BE2C (cell line): ENCODE results near the gene VEPH1.

Experiments
- DNase-seq: peaks from one replicate; pipeline ENCODE4 v3.0.0-alpha.2; 2020
- H3K27me3 ChIP-seq: fragments of 250-450 bp; sonication (Bioruptor Pico); 2 replicates; pipeline ENCODE4 v1.5.1; 2020; ENCODE audit warnings: mild to moderate bottlenecking
- H3K36me3 ChIP-seq: fragments of 250-450 bp; sonication (Bioruptor Pico); 2 replicates; pipeline ENCODE4 v1.5.1; 2020; ENCODE audit warnings: mild to moderate bottlenecking
- H3K4me1 ChIP-seq: fragments of 250-450 bp; sonication (Bioruptor Pico); 2 replicates; pipeline ENCODE4 v1.5.1; 2020
- H3K4me3 ChIP-seq: 2 replicates; pipeline ENCODE4 v1.5.1; 2011; ENCODE audit warnings: low read depth, low read length
- H3K9me3 ChIP-seq: fragments of 250-450 bp; sonication (Bioruptor Pico); 2 replicates; pipeline ENCODE4 v1.5.1; 2020
- CTCF ChIP-seq: IDR thresholded peaks from 2 replicates; pipeline ENCODE4 v1.5.1; 2012; ENCODE audit warnings: mild to moderate bottlenecking, low read depth, low read length

Gene VEPH1

DNA sequence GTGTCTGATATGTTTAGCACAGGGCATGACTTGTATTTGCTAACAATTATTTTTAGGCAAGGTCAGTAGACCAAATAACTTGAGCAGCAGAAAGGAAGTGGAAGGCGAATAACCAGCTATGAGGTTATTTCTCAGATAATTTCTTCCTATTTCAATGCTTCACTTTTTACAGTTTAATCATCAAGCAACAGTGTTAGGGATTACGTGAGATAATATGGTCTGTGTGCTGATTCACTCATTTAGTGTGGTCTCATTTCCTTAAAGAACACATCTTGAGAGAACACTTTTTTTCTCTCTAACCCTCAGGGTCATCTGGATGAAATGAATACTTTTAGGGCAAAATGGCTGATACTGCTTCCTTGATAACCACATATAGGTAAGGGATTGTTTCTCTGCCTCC, 217.2 kb downstream of the VEPH1 start:
- Histone ChIP-seq H3K4me1 (no peaks in the 10 kb centered on the region), H3K36me3 (no peaks in the 10 kb centered on the region), H3K9me3 (no peaks in the 10 kb centered on the region), H3K4me3 (no peak overlapping the region), H3K27me3 (no peaks in the 10 kb centered on the region; the same call in 1 of the 2 replicates)
- DNase-seq: no peak
- TF ChIP-seq CTCF: no peak

DNA sequence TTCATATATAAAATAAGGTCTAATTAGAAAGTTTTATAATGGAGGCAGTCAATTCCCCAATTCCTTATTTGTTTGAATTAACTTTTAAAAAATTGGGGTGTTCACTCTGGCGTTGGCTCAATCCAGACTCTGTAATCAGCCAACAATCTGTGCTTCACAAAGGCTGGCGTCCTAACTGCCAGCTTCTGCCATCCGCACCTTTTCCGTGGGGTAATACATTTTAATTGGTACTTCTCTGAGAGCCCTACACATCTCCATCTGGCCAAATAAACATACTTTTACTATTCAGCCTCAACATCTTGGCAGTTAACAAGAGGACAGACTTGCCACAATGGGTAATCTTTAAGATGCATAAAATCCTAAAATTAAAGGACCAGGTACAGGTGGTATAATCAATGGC, 218.1 kb downstream of the VEPH1 start:
- no peaks in the 10 kb centered on the region; the same call in 1 of the 2 replicates for H3K27me3 ChIP-seq
- H3K9me3 ChIP-seq: no peaks in the 10 kb centered on the region
- no peak overlapping the region for H3K4me3 ChIP-seq
- no peak for DNase-seq
- no peaks in the 10 kb centered on the region for H3K4me1 ChIP-seq
- no peaks in the 10 kb centered on the region for H3K36me3 ChIP-seq
- TF ChIP-seq CTCF: no peak

- Histone ChIP-seq H3K9me3 (no peaks in the 10 kb centered on the region), H3K4me1 (no peaks in the 10 kb centered on the region), H3K27me3 (no peaks in the 10 kb centered on the region; the same call in 1 of the 2 replicates), H3K4me3 (no peak overlapping the region), H3K36me3 (no peaks in the 10 kb centered on the region)
- no peak for TF ChIP-seq CTCF
- DNase-seq: no peak
Observed at GRCh38 chr3:157284688-157285087, 218.5 kb downstream of the VEPH1 start.

- no peaks in the 10 kb centered on the region for H3K4me1 ChIP-seq
- DNase-seq: no peak
- no peak for TF ChIP-seq CTCF
- no peak overlapping the region for H3K4me3 ChIP-seq
- no peaks in the 10 kb centered on the region for H3K9me3 ChIP-seq
- no peaks in the 10 kb centered on the region; the same call in 1 of the 2 replicates for H3K27me3 ChIP-seq
- H3K36me3 ChIP-seq: no peaks in the 10 kb centered on the region
Observed at GRCh38 chr3:157282261-157283191, 220.7 kb downstream of the VEPH1 start.

- no peaks in the 10 kb centered on the region for H3K27me3 ChIP-seq
- no peaks in the 10 kb centered on the region for H3K9me3 ChIP-seq
- DNase-seq: no peak
- H3K4me1 ChIP-seq: no peaks in the 10 kb centered on the region
- no peak overlapping the region for H3K4me3 ChIP-seq
- TF ChIP-seq CTCF: no peak
- no peaks in the 10 kb centered on the region for H3K36me3 ChIP-seq
Observed at GRCh38 chr3:157280786-157281185, 222.4 kb downstream of the VEPH1 start.

- no peak for DNase-seq
- Histone ChIP-seq H3K36me3 (no peaks in the 10 kb centered on the region), H3K4me3 (no peak overlapping the region), H3K4me1 (no peaks in the 10 kb centered on the region), H3K27me3 (no peaks in the 10 kb centered on the region), H3K9me3 (no peaks in the 10 kb centered on the region)
- no peak for TF ChIP-seq CTCF
Observed at GRCh38 chr3:157280354-157280753, 222.9 kb downstream of the VEPH1 start.
